ENCODE measurements around the gene TMEM63A. TPM values are rescaled to one million over a fixed set of nuclear protein-coding genes. Genes with fewer than 3 reads are reported as not detected.

TMEM63A gene
- total and polyA plus RNA-seq, 2 donors (not counting 3 experiments of a cell fraction or from before 2014, with no cell fraction given), result 28.7 to 41.4 TPM

DNA sequence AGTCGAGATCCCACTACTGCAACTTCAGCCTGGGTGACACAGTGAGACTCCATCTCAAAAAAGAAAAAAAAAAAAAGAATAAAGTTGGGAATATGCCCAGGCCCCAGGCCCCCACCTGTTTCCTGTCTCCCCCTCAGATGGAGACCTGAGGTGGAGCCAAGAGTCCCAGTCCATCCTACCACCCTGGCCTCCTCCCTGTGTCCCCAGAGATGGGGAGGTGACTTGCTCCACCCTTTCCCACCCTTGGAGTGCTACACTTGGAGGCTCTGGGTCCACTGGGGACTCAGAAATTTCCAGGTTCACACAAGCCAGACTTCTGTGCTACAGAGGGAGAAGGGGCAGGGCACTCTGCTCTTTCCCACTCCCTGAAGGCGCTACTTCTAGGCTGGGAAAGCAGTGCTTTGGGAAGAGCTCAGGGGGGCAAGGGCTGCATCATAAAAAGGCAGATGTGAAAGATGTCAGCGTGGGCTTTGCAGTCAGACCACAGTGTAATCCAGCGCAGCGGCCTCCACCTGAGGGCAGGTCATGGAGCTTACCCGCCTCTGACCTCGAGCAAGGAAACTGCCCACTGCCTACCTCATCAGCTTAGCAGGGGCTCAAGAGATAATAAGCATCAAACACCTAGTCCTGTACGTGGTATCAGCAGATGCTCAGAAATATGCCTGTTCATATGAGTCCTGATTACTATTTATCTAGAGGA lies 13.4 kb downstream of the TMEM63A start:
- FAIRE-seq, result no peak
- H3K9ac ChIP-seq (replicated peaks; ENCODE audit: extremely low read depth, insufficient read depth, low read length), result no peak overlapping the region
- H3K4me3 ChIP-seq (replicated peaks in 1 of 3; ENCODE audit: insufficient read depth in 1 of 3, low read depth in 1 of 3, low read length in 3 of 3), result no peak overlapping the region
- TF ChIP-seq GATA2 (IDR thresholded peaks at IDR 0.05; ENCODE audit: insufficient read depth, insufficient read length, low read depth, low read length), result no peak
- H2AFZ ChIP-seq (ENCODE audit: low read depth, low read length), result no peak overlapping the region
- no peaks in the 10 kb centered on the region for H3K9me1 ChIP-seq (replicated peaks; ENCODE audit: control insufficient read depth, extremely low read depth, insufficient read depth, low read length)
- H3K4me1 ChIP-seq (ENCODE audit: control insufficient read depth, extremely low read depth, insufficient read depth, low read length), result peaks cover 12% of the 10 kb centered on the region
- H3K4me2 ChIP-seq (ENCODE audit: insufficient read depth, low read length), result no peak overlapping the region
- no peak for DNase-seq (ENCODE audit: low read depth, low spot score)
- intact Hi-C loops (cut with micrococcal nuclease) (loop anchor here (5.0 kb wide), 1 partner anchor 109 kb away; no protein-coding TSS in a partner anchor), dilution Hi-C loops (cut with MboI; ENCODE audit: extremely low pct_ligation_motif_present, low sequenced_read_pairs) (no loop called here)
- H3K36me3 ChIP-seq (ENCODE audit: control insufficient read depth in 2 of 2, extremely low read depth in 1 of 2, insufficient read depth in 2 of 2, low read length in 2 of 2), result peaks cover 2 to 7% of the 10 kb centered on the region in 2 experiments
- CTCF ChIA-PET, result interaction anchor here (0.7 kb wide), 1 partner anchor 22 kb away, joined by 3 read pairs; no protein-coding TSS in a partner anchor
- H3K79me2 ChIP-seq (ENCODE audit: control insufficient read depth, insufficient read depth, low read length), result no peaks in the 10 kb centered on the region
- H3K27ac ChIP-seq (ENCODE audit: insufficient read depth, low read depth, low read length), result no peak overlapping the region
- H3K27me3 ChIP-seq (ENCODE audit: control insufficient read depth in 2 of 2, insufficient read depth in 2 of 2, low read length in 2 of 2), result no peaks in the 10 kb centered on the region
- no peaks in the 10 kb centered on the region for H3K9me3 ChIP-seq (replicated peaks; ENCODE audit: control insufficient read depth, insufficient read depth, low read length)
- no TSS peak for BruUV-seq (replicated peaks)
- POLR2A ChIA-PET, result no interaction called here
- no peaks in the 10 kb centered on the region for H4K20me1 ChIP-seq (replicated peaks; ENCODE audit: control insufficient read depth, extremely low read depth, insufficient read depth, low read length)

DNA sequence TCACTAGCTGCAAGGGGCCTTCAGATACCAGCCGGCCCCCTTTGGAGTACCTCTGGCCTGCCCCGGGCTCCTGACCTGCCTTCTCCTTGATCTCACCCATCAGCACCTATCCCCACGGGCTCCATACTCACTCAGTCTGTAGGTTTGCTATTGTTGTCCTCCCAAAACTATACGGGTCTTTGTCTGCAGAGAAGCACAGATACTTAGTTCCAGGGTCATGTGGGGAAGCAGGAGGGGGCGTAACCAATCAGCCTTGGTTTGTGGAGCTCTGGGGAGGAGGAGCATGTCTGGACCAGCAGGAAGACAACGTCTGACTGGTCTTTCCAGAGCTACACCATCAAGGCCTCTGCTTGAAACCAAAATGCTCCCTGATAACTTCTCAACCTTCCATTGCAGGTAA lies 15.2 kb downstream of the TMEM63A start:
- no TSS peak for BruUV-seq (replicated peaks)
- dilution Hi-C loops (cut with MboI; ENCODE audit: extremely low pct_ligation_motif_present, low sequenced_read_pairs) (no loop called here), intact Hi-C loops (cut with micrococcal nuclease) (loop anchor here (5.0 kb wide), 1 partner anchor 110 kb away; no protein-coding TSS in a partner anchor)
- Histone ChIP-seq H2AFZ (ENCODE audit: low read depth, low read length) (no peak overlapping the region), H4K20me1 (replicated peaks; ENCODE audit: control insufficient read depth, extremely low read depth, insufficient read depth, low read length) (no peaks in the 10 kb centered on the region), H3K79me2 (ENCODE audit: control insufficient read depth, insufficient read depth, low read length) (no peaks in the 10 kb centered on the region), H3K27me3 (ENCODE audit: control insufficient read depth in 2 of 2, insufficient read depth in 2 of 2, low read length in 2 of 2) (no peaks in the 10 kb centered on the region), H3K27ac (ENCODE audit: insufficient read depth, low read depth, low read length) (no peak overlapping the region), H3K9me3 (replicated peaks; ENCODE audit: control insufficient read depth, insufficient read depth, low read length) (no peaks in the 10 kb centered on the region), H3K4me1 (ENCODE audit: control insufficient read depth, extremely low read depth, insufficient read depth, low read length) (peaks cover 12% of the 10 kb centered on the region), H3K4me3 (replicated peaks in 1 of 3; ENCODE audit: insufficient read depth in 1 of 3, low read depth in 1 of 3, low read length in 3 of 3) (no peak overlapping the region), H3K9ac (replicated peaks; ENCODE audit: extremely low read depth, insufficient read depth, low read length) (no peak overlapping the region), H3K9me1 (replicated peaks; ENCODE audit: control insufficient read depth, extremely low read depth, insufficient read depth, low read length) (no peaks in the 10 kb centered on the region), H3K4me2 (ENCODE audit: insufficient read depth, low read length) (no peak overlapping the region), H3K36me3 (ENCODE audit: control insufficient read depth in 2 of 2, extremely low read depth in 1 of 2, insufficient read depth in 2 of 2, low read length in 2 of 2) (peaks cover 2 to 12% of the 10 kb centered on the region in 2 experiments)
- ChIA-PET CTCF (no interaction called here), POLR2A (no interaction called here)
- TF ChIP-seq FOS (IDR thresholded peaks at IDR 0.05; ENCODE audit: borderline replicate concordance, insufficient read depth, low read length), result no peak
- TF ChIP-seq, protein P1, sequence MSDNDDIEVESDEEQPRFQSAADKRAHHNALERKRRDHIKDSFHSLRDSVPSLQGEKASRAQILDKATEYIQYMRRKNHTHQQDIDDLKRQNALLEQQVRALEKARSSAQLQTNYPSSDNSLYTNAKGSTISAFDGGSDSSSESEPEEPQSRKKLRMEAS (IDR thresholded peaks at IDR 0.05; ENCODE audit: insufficient read depth, insufficient read length), result no peak
- TF ChIP-seq, protein P2, sequence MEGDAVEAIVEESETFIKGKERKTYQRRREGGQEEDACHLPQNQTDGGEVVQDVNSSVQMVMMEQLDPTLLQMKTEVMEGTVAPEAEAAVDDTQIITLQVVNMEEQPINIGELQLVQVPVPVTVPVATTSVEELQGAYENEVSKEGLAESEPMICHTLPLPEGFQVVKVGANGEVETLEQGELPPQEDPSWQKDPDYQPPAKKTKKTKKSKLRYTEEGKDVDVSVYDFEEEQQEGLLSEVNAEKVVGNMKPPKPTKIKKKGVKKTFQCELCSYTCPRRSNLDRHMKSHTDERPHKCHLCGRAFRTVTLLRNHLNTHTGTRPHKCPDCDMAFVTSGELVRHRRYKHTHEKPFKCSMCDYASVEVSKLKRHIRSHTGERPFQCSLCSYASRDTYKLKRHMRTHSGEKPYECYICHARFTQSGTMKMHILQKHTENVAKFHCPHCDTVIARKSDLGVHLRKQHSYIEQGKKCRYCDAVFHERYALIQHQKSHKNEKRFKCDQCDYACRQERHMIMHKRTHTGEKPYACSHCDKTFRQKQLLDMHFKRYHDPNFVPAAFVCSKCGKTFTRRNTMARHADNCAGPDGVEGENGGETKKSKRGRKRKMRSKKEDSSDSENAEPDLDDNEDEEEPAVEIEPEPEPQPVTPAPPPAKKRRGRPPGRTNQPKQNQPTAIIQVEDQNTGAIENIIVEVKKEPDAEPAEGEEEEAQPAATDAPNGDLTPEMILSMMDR (IDR thresholded peaks at IDR 0.05; ENCODE audit: extremely low read depth in 1 of 2, insufficient read depth in 1 of 2, low read depth in 1 of 2, low read length in 2 of 2), result no peak
- no peak for TF ChIP-seq POLR2A (IDR thresholded peaks at IDR 0.05; ENCODE audit: low read depth, low read length)
- TF ChIP-seq EZH2 (IDR thresholded peaks at IDR 0.05; ENCODE audit: borderline replicate concordance, low read depth, low read length, severe bottlenecking), result no peak
- no peak for TF ChIP-seq MYC (IDR thresholded peaks at IDR 0.05; ENCODE audit: low read depth, low read length)
- FAIRE-seq (peak; percentile 38), DNase-seq (ENCODE audit: low read depth, low spot score) (no peak)

Data from endothelial cell of umbilical vein (primary cell).